Neuronal stem cell (in vitro differentiated cells): ENCODE results near the gene DNAJC7.
A peak's percentile ranks its signal among the peaks of the same experiment; 100 is the strongest.

Experiments used
- DNase-seq: peaks from one replicate; pipeline ENCODE4 v3.0.0-alpha.2; 2013; ENCODE audit warnings: low spot score
- H2AFZ ChIP-seq: one replicate; pipeline ENCODE4 v1.6.1; 2013; ENCODE audit warnings: mild to moderate bottlenecking, low read length, inconsistent platforms
- H2AK5ac ChIP-seq: 2 replicates; pipeline ENCODE4 v1.6.1; 2013; ENCODE audit warnings: low read depth, mild to moderate bottlenecking, inconsistent platforms, low read length, moderate library complexity, mixed read lengths
- H2BK120ac ChIP-seq: 2 replicates; pipeline ENCODE4 v1.6.1; 2013; ENCODE audit warnings: low read depth, mild to moderate bottlenecking, inconsistent platforms, low read length, moderate library complexity, mixed read lengths
- H2BK12ac ChIP-seq: one replicate; pipeline ENCODE4 v1.6.1; 2013; ENCODE audit warnings: low read length, inconsistent platforms
- H2BK15ac ChIP-seq: 2 replicates; pipeline ENCODE4 v1.6.1; 2013; ENCODE audit warnings: mild to moderate bottlenecking, low read length, inconsistent platforms, mixed read lengths
- H2BK5ac ChIP-seq: one replicate; pipeline ENCODE4 v1.6.1; 2013; ENCODE audit warnings: inconsistent platforms, mild to moderate bottlenecking, low read length, moderate library complexity
- H3K14ac ChIP-seq: one replicate; pipeline ENCODE4 v1.6.1; 2013; ENCODE audit warnings: low read length, inconsistent platforms
- H3K18ac ChIP-seq: 2 replicates; pipeline ENCODE4 v1.6.1; 2013; ENCODE audit warnings: low read length, inconsistent platforms
- H3K23ac ChIP-seq: 2 replicates; pipeline ENCODE4 v1.6.1; 2013; ENCODE audit warnings: low read depth, mild to moderate bottlenecking, mixed read lengths, low read length, inconsistent platforms; ENCODE audit not compliant: poor library complexity
- H3K27ac ChIP-seq: replicated peaks from 3 replicates; pipeline ENCODE4 v1.5.1; 2013; ENCODE audit warnings: low read length, inconsistent platforms
- H3K27me3 ChIP-seq, 3 experiments: 2 replicates each; pipeline ENCODE4 v1.6.1; 2013; ENCODE audit warnings: low read length in 3 of 3, mild to moderate bottlenecking in 2 of 3, inconsistent platforms in 1 of 3, low read depth in 1 of 3, mixed read lengths in 1 of 3, moderate library complexity in 1 of 3; ENCODE audit not compliant: control insufficient read depth in 3 of 3, insufficient read depth in 3 of 3
- H3K36me3 ChIP-seq, 2 donors: replicated peaks in 1 of 2; 2 replicates each; pipeline ENCODE4 v1.6.1; 2013; ENCODE audit warnings: low read length in 2 of 2; ENCODE audit not compliant: control insufficient read depth in 2 of 2, insufficient read depth in 2 of 2
- H3K4ac ChIP-seq: 2 replicates; pipeline ENCODE4 v1.6.1; 2013; ENCODE audit warnings: inconsistent platforms, mild to moderate bottlenecking, low read length, moderate library complexity
- H3K4me1 ChIP-seq, 2 donors: 1 replicate in 1 of 2; 2 replicates in 1 of 2; pipeline ENCODE4 v1.6.1; 2013; ENCODE audit warnings: low read length in 2 of 2, low read depth in 1 of 2; ENCODE audit not compliant: control insufficient read depth in 2 of 2, insufficient read depth in 1 of 2
- H3K4me2 ChIP-seq: one replicate; pipeline ENCODE4 v1.6.1; 2013; ENCODE audit warnings: mild to moderate bottlenecking, low read length, inconsistent platforms; ENCODE audit not compliant: insufficient read depth, poor library complexity, severe bottlenecking
- H3K4me3 ChIP-seq, 2 donors: 2 replicates each; pipeline ENCODE4 v1.5.1; 2013; ENCODE audit warnings: low read length in 2 of 2, mild to moderate bottlenecking in 2 of 2, inconsistent platforms in 1 of 2, moderate library complexity in 1 of 2
- H3K79me1 ChIP-seq: one replicate; pipeline ENCODE4 v1.6.1; 2013; ENCODE audit warnings: low read depth, mild to moderate bottlenecking, inconsistent platforms, low read length, moderate library complexity
- H3K9ac ChIP-seq: one replicate; pipeline ENCODE4 v1.6.1; 2013; ENCODE audit warnings: mild to moderate bottlenecking, low read depth, low read length, inconsistent platforms; ENCODE audit not compliant: poor library complexity
- H3K9me3 ChIP-seq, 2 donors: replicated peaks in 1 of 2; 2 replicates each; pipeline versions ENCODE3 to v1.6.1; 2013; ENCODE audit warnings: low read length in 2 of 2, mild to moderate bottlenecking in 2 of 2, inconsistent platforms in 1 of 2, low read depth in 1 of 2, mixed read lengths in 1 of 2, moderate library complexity in 1 of 2; ENCODE audit not compliant: control insufficient read depth in 2 of 2, insufficient read depth in 1 of 2
- H4K8ac ChIP-seq: one replicate; pipeline ENCODE4 v1.6.1; 2013; ENCODE audit warnings: low read depth, mild to moderate bottlenecking, inconsistent platforms, low read length, moderate library complexity
- H4K91ac ChIP-seq: one replicate; pipeline ENCODE4 v1.6.1; 2013; ENCODE audit warnings: low read length, low read depth, mild to moderate bottlenecking, inconsistent platforms; ENCODE audit not compliant: poor library complexity
- WGBS, 2 donors: extraction: QIAGEN DNeasy Blood & Tissue Kit; methylation state at CpG; one replicate each; pipeline ENCODE4 v1.1.7; 2013; ENCODE audit warnings: missing lambda C conversion rate in 2 of 2, mixed read lengths in 1 of 2; ENCODE audit not compliant: insufficient read length in 2 of 2, insufficient replicate concordance in 1 of 2; ENCODE audit errors: extremely low coverage in 2 of 2; 5-methylcytosine and 5-hydroxymethylcytosine counted together

Gene DNAJC7

GRCh38 chr17:42027590-42027889 lies 10.3 kb upstream of the DNAJC7 start:
- H3K4me1 ChIP-seq = peaks cover 20 to 41% of the 10 kb centered on the region in 2 donors
- H3K18ac ChIP-seq = peak overlapping the region; percentile 88
- no peaks in the 10 kb centered on the region for H3K27me3 ChIP-seq
- peak overlapping the region; percentile 96 for H2AK5ac ChIP-seq
- peaks cover 2% of the 10 kb centered on the region for H3K79me1 ChIP-seq
- H3K4ac ChIP-seq = no peak overlapping the region
- no peak overlapping the region for H2BK120ac ChIP-seq
- DNase-seq = no peak
- H3K9me3 ChIP-seq = no peaks in the 10 kb centered on the region
- H3K4me3 ChIP-seq = peak overlapping the region; percentile 18 to 31
- no CpG with 5 or more reads among the region's 5 CpGs for WGBS, 2 donors
- peak overlapping the region; percentile 77 for H2BK15ac ChIP-seq
- H4K8ac ChIP-seq = peak overlapping the region; percentile 92
- H2AFZ ChIP-seq = peak overlapping the region; percentile 86
- peak overlapping the region; percentile 42 for H3K4me2 ChIP-seq
- H3K36me3 ChIP-seq = peaks cover 11 to 28% of the 10 kb centered on the region in 2 donors
- peak overlapping the region; percentile 75 for H3K9ac ChIP-seq
- H2BK12ac ChIP-seq = no peak overlapping the region
- peak overlapping the region; percentile 39 for H3K23ac ChIP-seq
- no peak overlapping the region for H3K14ac ChIP-seq
- peak overlapping the region; percentile 55 for H3K27ac ChIP-seq
- H4K91ac ChIP-seq = peak overlapping the region; percentile 82
- H2BK5ac ChIP-seq = peak overlapping the region; percentile 42

GRCh38 chr17:42026857-42027589 lies 9.8 kb upstream of the DNAJC7 start:
- Histone ChIP-seq H2AK5ac (peak overlapping the region; percentile 96), H4K8ac (no peak overlapping the region), H3K27me3 (no peaks in the 10 kb centered on the region), H3K14ac (no peak overlapping the region), H3K4me3 (no peak overlapping the region), H3K4me2 (peak overlapping the region; percentile 42), H3K23ac (peak overlapping the region; percentile 39), H3K18ac (peak overlapping the region; percentile 73), H2BK5ac (peak overlapping the region; percentile 42), H2AFZ (peak overlapping the region; percentile 86), H4K91ac (no peak overlapping the region), H2BK12ac (no peak overlapping the region), H3K9me3 (no peaks in the 10 kb centered on the region), H3K27ac (peak overlapping the region; percentile 55), H3K79me1 (peaks cover 2% of the 10 kb centered on the region), H3K4me1 (peaks cover 20 to 41% of the 10 kb centered on the region in 2 donors), H3K4ac (no peak overlapping the region), H3K36me3 (peaks cover 15 to 34% of the 10 kb centered on the region in 2 donors), H2BK15ac (no peak overlapping the region), H2BK120ac (no peak overlapping the region), H3K9ac (peak overlapping the region; percentile 34)
- DNase-seq = no peak
- no CpG with 5 or more reads among the region's 17 CpGs for WGBS, 2 donors

- H3K18ac ChIP-seq = no peak overlapping the region
- no peak overlapping the region for H3K9ac ChIP-seq
- no peak overlapping the region for H3K14ac ChIP-seq
- no peak overlapping the region for H3K27ac ChIP-seq
- no peak overlapping the region for H2AFZ ChIP-seq
- no peak overlapping the region for H4K91ac ChIP-seq
- H3K4ac ChIP-seq = no peak overlapping the region
- H3K23ac ChIP-seq = no peak overlapping the region
- no peak overlapping the region for H3K4me3 ChIP-seq
- H2BK15ac ChIP-seq = no peak overlapping the region
- H3K9me3 ChIP-seq = no peaks in the 10 kb centered on the region
- no peak overlapping the region for H4K8ac ChIP-seq
- no peak overlapping the region for H3K4me2 ChIP-seq
- H2BK12ac ChIP-seq = no peak overlapping the region
- no peak overlapping the region for H2AK5ac ChIP-seq
- H2BK120ac ChIP-seq = no peak overlapping the region
- peaks cover 3% of the 10 kb centered on the region for H3K79me1 ChIP-seq
- DNase-seq = no peak
- WGBS, 2 donors = no CpG with 5 or more reads among the region's 3 CpGs
- peaks cover 16 to 42% of the 10 kb centered on the region in 2 donors for H3K36me3 ChIP-seq
- peaks cover 20 to 33% of the 10 kb centered on the region in 2 donors for H3K4me1 ChIP-seq
- H2BK5ac ChIP-seq = no peak overlapping the region
- H3K27me3 ChIP-seq = no peaks in the 10 kb centered on the region
Measured at GRCh38 chr17:42025936-42026335, 8.7 kb upstream of the DNAJC7 start.

GRCh38 chr17:42025191-42025579 lies 7.9 kb upstream of the DNAJC7 start:
- no peak for DNase-seq
- H3K27ac ChIP-seq = no peak overlapping the region
- no CpG with 5 or more reads among the region's 8 CpGs for WGBS, 2 donors

More at GRCh38 chr17:42025191-42025579, 7.9 kb upstream of the DNAJC7 start:
- Histone ChIP-seq H4K91ac (no peak overlapping the region), H3K18ac (peak overlapping the region; percentile 30), H3K4ac (no peak overlapping the region), H2BK12ac (peak overlapping the region; percentile 48), H3K9me3 (no peaks in the 10 kb centered on the region), H3K14ac (no peak overlapping the region), H4K8ac (no peak overlapping the region), H2BK15ac (no peak overlapping the region), H3K23ac (no peak overlapping the region), H3K9ac (peak overlapping the region; percentile 31), H2AFZ (no peak overlapping the region), H2AK5ac (peak overlapping the region; percentile 49), H3K4me3 (no peak overlapping the region), H3K27me3 (no peaks in the 10 kb centered on the region), H3K4me2 (no peak overlapping the region), H2BK5ac (no peak overlapping the region), H3K4me1 (peaks cover 21 to 33% of the 10 kb centered on the region in 2 donors), H3K79me1 (peaks cover 5% of the 10 kb centered on the region), H3K36me3 (peaks cover 16 to 42% of the 10 kb centered on the region in 2 donors), H2BK120ac (no peak overlapping the region)
